HG03571 (cell line): ENCODE results near the gene PTCD1.
A peak's percentile ranks its signal among the peaks of the same experiment; 100 is the strongest.

Source experiments
- ATAC-seq: cut with Tn5 transposase; IDR thresholded peaks from one replicate; pipeline ENCODE4 v1.9.1; 2021; ENCODE audit not compliant: unreplicated experiment

PTCD1 gene

GRCh38 chr7:99438573-99439480, at the start of gene PTCD1, which contains the start of gene CPSF4:
Gene PTCD1 (minus strand): TSS chr7:99438798. CDS start chr7:99435242, 3,556 bp downstream.
Gene CPSF4 (plus strand): TSS chr7:99438943. CDS start chr7:99439083, 140 bp downstream.
- peak; percentile 89 for ATAC-seq

- no peak for ATAC-seq
Observed at GRCh38 chr7:99485094-99485493, 46.5 kb upstream of the PTCD1 start.

GRCh38 chr7:99478464-99479440, 40.2 kb upstream of the PTCD1 start:
- ATAC-seq: no peak

- no peak for ATAC-seq
Observed at GRCh38 chr7:99476107-99476506, 37.5 kb upstream of the PTCD1 start.

- ATAC-seq: peak; percentile 15
Observed at GRCh38 chr7:99473315-99473596, 34.7 kb upstream of the PTCD1 start.

GRCh38 chr7:99472561-99473314, 34.1 kb upstream of the PTCD1 start, which contains the start of gene ZNF789:
Gene ZNF789 (plus strand): TSS chr7:99472890. CDS start chr7:99476457, 3,567 bp downstream.
- ATAC-seq: peak; percentile 94

GRCh38 chr7:99469381-99470065, 30.9 kb upstream of the PTCD1 start:
- ATAC-seq: no peak

- no peak for ATAC-seq
Observed at GRCh38 chr7:99468336-99468918, 29.8 kb upstream of the PTCD1 start.

- no peak for ATAC-seq
Observed at GRCh38 chr7:99465421-99465768, 26.8 kb upstream of the PTCD1 start.

GRCh38 chr7:99461221-99461620, 22.6 kb upstream of the PTCD1 start:
- no peak for ATAC-seq

- no peak for ATAC-seq
Observed at GRCh38 chr7:99460651-99461050, 22.1 kb upstream of the PTCD1 start.

GRCh38 chr7:99459087-99459486, 20.5 kb upstream of the PTCD1 start:
- ATAC-seq: no peak

- ATAC-seq: no peak
Observed at GRCh38 chr7:99457650-99458493, 19.3 kb upstream of the PTCD1 start.

GRCh38 chr7:99457050-99457649, 18.6 kb upstream of the PTCD1 start:
- no peak for ATAC-seq

GRCh38 chr7:99456288-99456687, 17.7 kb upstream of the PTCD1 start:
- no peak for ATAC-seq

GRCh38 chr7:99455874-99456273, 17.3 kb upstream of the PTCD1 start:
- ATAC-seq: no peak

- ATAC-seq: no peak
Observed at GRCh38 chr7:99453105-99453504, 14.5 kb upstream of the PTCD1 start.

- ATAC-seq: no peak
Observed at GRCh38 chr7:99452541-99452940, 13.9 kb upstream of the PTCD1 start.

GRCh38 chr7:99451936-99452335, 13.3 kb upstream of the PTCD1 start:
- ATAC-seq: no peak
